RWPE2 (cell line): ENCODE data around the gene ZNF286A.
A peak's percentile ranks its signal among the peaks of the same experiment; 100 is the strongest.
"Not testable (repeated sequence)": the region's sequence is repeated elsewhere in the genome, so short reads cannot be mapped to it uniquely, and the experiment has no call there.

Experiments used
- ATAC-seq: fragments of 200-7000 bp; cut with Tn5 transposase; 3 replicates; pipeline ENCODE4 v1.9.1; 2021; ENCODE audit warnings: low read depth
- DNase-seq: peaks from one replicate; pipeline ENCODE4 v3.0.0-alpha.2; 2020; ENCODE audit warnings: low spot score
- H3K27ac ChIP-seq: fragments of 450-650 bp; 2 replicates; pipeline ENCODE4 v1.5.1; 2017; ENCODE audit warnings: mild to moderate bottlenecking; ENCODE audit not compliant: poor library complexity, severe bottlenecking
- H3K27me3 ChIP-seq: fragments of 250-450 bp; sonication (Bioruptor Pico); 2 replicates; pipeline ENCODE4 v1.5.1; 2021; ENCODE audit warnings: mild to moderate bottlenecking, moderate library complexity; ENCODE audit not compliant: insufficient read depth, poor library complexity, severe bottlenecking
- H3K36me3 ChIP-seq: fragments of 250-450 bp; sonication (Bioruptor Pico); 2 replicates; pipeline ENCODE4 v1.5.1; 2020; ENCODE audit warnings: low read depth, mild to moderate bottlenecking, moderate library complexity
- H3K4me1 ChIP-seq: fragments of 250-450 bp; sonication (Bioruptor Pico); 2 replicates; pipeline ENCODE4 v1.5.1; 2021; ENCODE audit warnings: mild to moderate bottlenecking, moderate library complexity; ENCODE audit not compliant: insufficient read depth, poor library complexity, severe bottlenecking
- H3K4me3 ChIP-seq: fragments of 250-450 bp; sonication (Bioruptor Pico); 2 replicates; pipeline ENCODE4 v1.5.1; 2021; ENCODE audit warnings: mild to moderate bottlenecking, moderate library complexity; ENCODE audit not compliant: severe bottlenecking
- H3K9me3 ChIP-seq: fragments of 250-450 bp; sonication (Bioruptor Pico); 2 replicates; pipeline ENCODE4 v1.5.1; 2021; ENCODE audit warnings: mild to moderate bottlenecking, moderate library complexity; ENCODE audit not compliant: severe bottlenecking
- CTCF ChIP-seq: fragments of 450-650 bp; IDR thresholded peaks from one replicate; pipeline ENCODE4 v1.5.1; 2017; ENCODE audit warnings: mild to moderate bottlenecking, moderate library complexity; ENCODE audit not compliant: poor library complexity, severe bottlenecking

ZNF286A gene

GRCh38 chr17:15741624-15742023 is 42.1 kb downstream of the ZNF286A start:
- H3K4me3 ChIP-seq, result no peak overlapping the region
- DNase-seq (no peak), ATAC-seq (no peak)
- no peak overlapping the region for H3K27ac ChIP-seq
- no peaks in the 10 kb centered on the region for H3K4me1 ChIP-seq
- no peaks in the 10 kb centered on the region for H3K27me3 ChIP-seq
- no peak for TF ChIP-seq CTCF
- H3K9me3 ChIP-seq, result no peaks in the 10 kb centered on the region
- no peaks in the 10 kb centered on the region for H3K36me3 ChIP-seq

GRCh38 chr17:15742051-15742795 is 42.7 kb downstream of the ZNF286A start:
- H3K9me3 ChIP-seq, result no peaks in the 10 kb centered on the region
- DNase-seq (no peak), ATAC-seq (no peak)
- no peak for TF ChIP-seq CTCF
- H3K36me3 ChIP-seq, result no peaks in the 10 kb centered on the region
- H3K4me3 ChIP-seq, result no peak overlapping the region
- H3K27ac ChIP-seq, result no peak overlapping the region
- H3K4me1 ChIP-seq, result no peaks in the 10 kb centered on the region
- no peaks in the 10 kb centered on the region for H3K27me3 ChIP-seq

GRCh38 chr17:15742921-15743320 is 43.4 kb downstream of the ZNF286A start:
- no peak for DNase-seq

GRCh38 chr17:15744074-15744676 is 44.6 kb downstream of the ZNF286A start:
- ATAC-seq, result no peak
- no peaks in the 10 kb centered on the region for H3K4me1 ChIP-seq
- H3K9me3 ChIP-seq, result no peaks in the 10 kb centered on the region
- H3K27me3 ChIP-seq, result no peaks in the 10 kb centered on the region
- no peak overlapping the region for H3K4me3 ChIP-seq
- no peaks in the 10 kb centered on the region for H3K36me3 ChIP-seq
- H3K27ac ChIP-seq, result no peak overlapping the region
- TF ChIP-seq CTCF, result no peak
- DNase-seq, result no peak

More at GRCh38 chr17:15742921-15743320, 43.4 kb downstream of the ZNF286A start:
- H3K36me3 ChIP-seq, result no peaks in the 10 kb centered on the region
- TF ChIP-seq CTCF, result no peak
- H3K27ac ChIP-seq, result no peak overlapping the region
- no peaks in the 10 kb centered on the region for H3K27me3 ChIP-seq
- no peak overlapping the region for H3K4me3 ChIP-seq
- no peak for ATAC-seq
- H3K9me3 ChIP-seq, result no peaks in the 10 kb centered on the region
- H3K4me1 ChIP-seq, result no peaks in the 10 kb centered on the region

- Histone ChIP-seq H3K9me3 (no peaks in the 10 kb centered on the region), H3K27ac (no peak overlapping the region), H3K27me3 (no peaks in the 10 kb centered on the region), H3K36me3 (no peaks in the 10 kb centered on the region), H3K4me3 (no peak overlapping the region), H3K4me1 (no peaks in the 10 kb centered on the region)
- ATAC-seq, result no peak
- no peak for TF ChIP-seq CTCF
- no peak for DNase-seq
These were observed 45.3 kb downstream of the ZNF286A start for GRCh38 chr17:15744885-15745284.

GRCh38 chr17:15749403-15749802 is 49.9 kb downstream of the ZNF286A start:
- H3K36me3 ChIP-seq, H3K4me3 ChIP-seq, H3K4me1 ChIP-seq, DNase-seq, H3K27me3 ChIP-seq, H3K27ac ChIP-seq, H3K9me3 ChIP-seq, ATAC-seq: not testable (repeated sequence)

GRCh38 chr17:15768865-15769533 is 69.4 kb downstream of the ZNF286A start:
- not testable (repeated sequence) for H3K36me3 ChIP-seq, H3K4me3 ChIP-seq, DNase-seq, H3K4me1 ChIP-seq, H3K27me3 ChIP-seq, H3K9me3 ChIP-seq, H3K27ac ChIP-seq
- ATAC-seq, result peak; percentile 49; the same call in 2 of the 3 replicates
